Left cardiac atrium (tissue), 4 donors: Measurements from ENCODE around the gene CFC1. TPM values are rescaled to one million over a fixed set of nuclear protein-coding genes. Genes with fewer than 3 reads are reported as not detected.
"Not testable (repeated sequence)": the region's sequence is repeated elsewhere in the genome, so short reads cannot be mapped to it uniquely, and the experiment has no call there.

Experiments
- ATAC-seq, 2 donors: fragments of 200-7000 bp; cut with Tn5 transposase; one replicate each; pipeline ENCODE4 v1.9.1; 2020; ENCODE audit warnings: mild to moderate bottlenecking in 2 of 2, moderate library complexity in 2 of 2
- DNase-seq: peaks from one replicate; pipeline ENCODE4 v3.0.0-alpha.2; 2020
- intact Hi-C, 2 donors: fragments of 100-400 bp; cut with DNase I; formaldehyde crosslinking; loops; one replicate each; pipeline versions ENCODE4 v1.14.1 to v1.15.1; 2022 to 2023
- total RNA-seq, 2 donors: library from RNA; stranded (reverse); fragmentation: NEBNext Ultra II Directional; extraction: Animal tissue kit (Norgen Biotek cat#: 25700); gene quantifications; one replicate each; pipeline ENCODE4 v1.2.1, GENCODE V29; 2021
- donor health status: DM: no; HTN: yes; CAD: no.
- donor health status: DM: no; HTN: yes; CAD: no; lungs with severe emphysema.
- donor health status: DM: yes; HTN: yes; CAD: no.
- donor health status: Dilated cardiomyopathy.

CFC1 gene
- total RNA-seq, 2 donors from 2014 or later: 0.76 TPM; not detected in 1

GRCh38 chr2:130588688-130589458 lies 10.5 kb downstream of the CFC1 start:
- intact Hi-C loops, ATAC-seq, DNase-seq: not testable (repeated sequence)

GRCh38 chr2:130584726-130585125 lies 14.6 kb downstream of the CFC1 start:
- DNase-seq, ATAC-seq, intact Hi-C loops: not testable (repeated sequence)

GRCh38 chr2:130583582-130583981 lies 15.8 kb downstream of the CFC1 start:
- intact Hi-C loops, ATAC-seq, DNase-seq: not testable (repeated sequence)

- ATAC-seq: not testable (repeated sequence)
Observed at GRCh38 chr2:130582970-130583369, 16.4 kb downstream of the CFC1 start.

GRCh38 chr2:130581491-130581890 lies 17.9 kb downstream of the CFC1 start:
- ATAC-seq, intact Hi-C loops, DNase-seq: not testable (repeated sequence)

More at GRCh38 chr2:130582970-130583369, 16.4 kb downstream of the CFC1 start:
- DNase-seq, intact Hi-C loops: not testable (repeated sequence)

- ATAC-seq, intact Hi-C loops, DNase-seq: not testable (repeated sequence)
Observed at GRCh38 chr2:130579121-130579520, 20.3 kb downstream of the CFC1 start.

- ATAC-seq, intact Hi-C loops, DNase-seq: not testable (repeated sequence)
Observed at GRCh38 chr2:130577559-130577958, 21.8 kb downstream of the CFC1 start.

GRCh38 chr2:130576209-130576784 lies 23.1 kb downstream of the CFC1 start:
- DNase-seq, intact Hi-C loops: not testable (repeated sequence)
- peak; percentile 81 to 87 for ATAC-seq

GRCh38 chr2:130574230-130574629 lies 25.1 kb downstream of the CFC1 start:
- intact Hi-C loops, DNase-seq, ATAC-seq: not testable (repeated sequence)

GRCh38 chr2:130571929-130572328 lies 27.4 kb downstream of the CFC1 start:
- intact Hi-C loops, DNase-seq, ATAC-seq: not testable (repeated sequence)

- ATAC-seq, intact Hi-C loops, DNase-seq: not testable (repeated sequence)
Observed at GRCh38 chr2:130566165-130566564, 33.2 kb downstream of the CFC1 start.

- ATAC-seq, DNase-seq, intact Hi-C loops: not testable (repeated sequence)
Observed at GRCh38 chr2:130556441-130556840, 42.9 kb downstream of the CFC1 start.

GRCh38 chr2:130554178-130554577 lies 45.2 kb downstream of the CFC1 start:
- intact Hi-C loops, DNase-seq, ATAC-seq: not testable (repeated sequence)

GRCh38 chr2:130549475-130549874 lies 49.9 kb downstream of the CFC1 start:
- ATAC-seq, intact Hi-C loops: not testable (repeated sequence)

GRCh38 chr2:130548418-130548817 lies 51.0 kb downstream of the CFC1 start:
- intact Hi-C loops, DNase-seq, ATAC-seq: not testable (repeated sequence)

More at GRCh38 chr2:130549475-130549874, 49.9 kb downstream of the CFC1 start:
- not testable (repeated sequence) for DNase-seq

- DNase-seq, intact Hi-C loops: not testable (repeated sequence)
- ATAC-seq: peak in 1 of 2 donors; percentile 63
Observed at GRCh38 chr2:130544978-130545377, 54.4 kb downstream of the CFC1 start.

GRCh38 chr2:130543785-130544528 lies 55.4 kb downstream of the CFC1 start:
- DNase-seq, intact Hi-C loops: not testable (repeated sequence)
- ATAC-seq: peak; percentile 86 to 89

GRCh38 chr2:130542789-130543188 lies 56.6 kb downstream of the CFC1 start:
- ATAC-seq, intact Hi-C loops, DNase-seq: not testable (repeated sequence)
